Measurements from ENCODE around the gene CKS1B. TPM values are rescaled to one million over a fixed set of nuclear protein-coding genes. Genes with fewer than 3 reads are reported as not detected.
A peak's percentile ranks its signal among the peaks of the same experiment; 100 is the strongest.
"Not testable (repeated sequence)": the region's sequence is repeated elsewhere in the genome, so short reads cannot be mapped to it uniquely, and the experiment has no call there.

Gene CKS1B
- total RNA-seq, 2 experiments from 2014 or later = 151 to 162 TPM

DNA sequence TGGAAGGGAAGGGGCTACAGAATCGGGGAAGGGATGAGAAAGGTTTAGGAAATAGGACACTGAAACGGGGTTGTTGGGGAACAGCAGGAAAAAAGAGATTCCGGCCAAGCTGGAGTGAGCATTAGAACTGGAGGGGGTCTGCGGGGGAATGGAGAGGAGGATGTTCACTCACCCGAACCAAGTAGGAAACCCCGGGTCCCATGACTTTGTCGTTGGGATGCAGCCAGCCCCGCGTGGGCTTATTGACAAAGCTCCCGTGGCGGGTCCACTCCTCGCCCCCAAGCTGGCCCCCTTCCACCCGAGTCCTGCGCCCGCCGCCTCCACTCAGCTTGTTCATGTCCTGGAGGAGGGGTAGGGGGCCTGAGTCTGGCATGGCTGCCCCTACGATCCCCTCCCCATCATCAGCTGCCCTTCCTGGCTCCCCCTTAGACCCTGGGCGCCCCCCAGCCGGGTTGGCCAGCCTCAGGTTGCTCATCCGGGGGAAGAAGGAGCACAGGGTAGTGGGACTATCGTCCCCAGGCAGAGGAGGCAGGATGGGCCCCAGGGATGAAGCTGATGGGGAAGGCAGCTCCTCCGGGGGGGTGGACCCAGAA lies 4.5 kb upstream of the CKS1B start:
- Mint-ChIP-seq H3K4me1 (peaks cover 55% of the 10 kb centered on the region), H3K4me3 (no peak overlapping the region), H3K9me3 (no peaks in the 10 kb centered on the region), H3K27me3 (no peaks in the 10 kb centered on the region), H3K36me3 (ENCODE audit: low read depth) (peaks cover 53% of the 10 kb centered on the region), H3K27ac (no peak overlapping the region)
- no peak for DNase-seq
- ChIA-PET CTCF (interaction anchor here (0.5 to 1.9 kb wide), 5 partner anchors 13 to 74 kb away, joined by 3 to 10 read pairs (median 4); partner anchors contain the start of gene FLAD1), POLR2A (interaction anchor here (0.7 to 3.9 kb wide), 8 partner anchors 9 to 46 kb away, joined by 3 to 34 read pairs (median 7); partner anchors contain the start of genes FLAD1, PBXIP1, PMVK and PYGO2)

DNA sequence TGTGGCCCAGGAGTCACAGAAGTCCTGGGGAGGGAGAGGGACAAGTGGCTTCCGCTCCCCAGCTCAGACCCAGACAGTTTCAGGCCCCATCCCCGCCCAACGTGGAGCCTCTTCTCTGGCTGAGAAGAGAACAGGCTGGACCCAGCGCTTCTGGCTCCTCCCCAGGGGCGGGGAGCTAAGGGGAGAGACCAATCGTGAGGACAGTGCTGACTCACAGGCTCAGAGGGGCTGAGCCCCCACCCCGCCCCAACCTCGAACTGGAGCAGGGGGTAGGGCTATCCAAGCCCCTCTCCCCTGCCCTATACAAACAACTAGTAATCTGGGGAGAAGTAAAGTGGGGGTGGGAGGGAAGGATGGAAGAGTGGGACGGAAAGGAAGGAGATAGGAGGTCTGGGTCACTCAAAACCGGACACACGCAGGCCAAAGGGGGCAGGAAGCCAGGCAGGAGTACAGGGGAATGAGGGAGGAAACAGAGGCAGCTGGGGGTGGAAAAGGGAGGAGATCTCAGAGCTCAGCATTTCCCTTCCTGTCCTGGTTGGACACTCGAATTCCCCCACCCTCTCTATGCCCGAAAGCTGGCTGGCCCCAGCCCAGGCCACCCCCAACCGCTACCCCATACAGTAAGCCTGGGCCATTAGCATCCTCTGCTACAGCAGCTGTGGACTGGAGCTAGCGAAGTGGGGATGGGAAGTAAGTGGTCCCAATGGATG lies 3.7 kb upstream of the CKS1B start, which contains the start of gene SHC1:
SHC1 (minus strand) TSS at position 117 of the 710 bp plus-strand sequence. CDS start 221 bp downstream, outside the sequence.
- H3K4me1 Mint-ChIP-seq = peaks cover 52% of the 10 kb centered on the region

DNA sequence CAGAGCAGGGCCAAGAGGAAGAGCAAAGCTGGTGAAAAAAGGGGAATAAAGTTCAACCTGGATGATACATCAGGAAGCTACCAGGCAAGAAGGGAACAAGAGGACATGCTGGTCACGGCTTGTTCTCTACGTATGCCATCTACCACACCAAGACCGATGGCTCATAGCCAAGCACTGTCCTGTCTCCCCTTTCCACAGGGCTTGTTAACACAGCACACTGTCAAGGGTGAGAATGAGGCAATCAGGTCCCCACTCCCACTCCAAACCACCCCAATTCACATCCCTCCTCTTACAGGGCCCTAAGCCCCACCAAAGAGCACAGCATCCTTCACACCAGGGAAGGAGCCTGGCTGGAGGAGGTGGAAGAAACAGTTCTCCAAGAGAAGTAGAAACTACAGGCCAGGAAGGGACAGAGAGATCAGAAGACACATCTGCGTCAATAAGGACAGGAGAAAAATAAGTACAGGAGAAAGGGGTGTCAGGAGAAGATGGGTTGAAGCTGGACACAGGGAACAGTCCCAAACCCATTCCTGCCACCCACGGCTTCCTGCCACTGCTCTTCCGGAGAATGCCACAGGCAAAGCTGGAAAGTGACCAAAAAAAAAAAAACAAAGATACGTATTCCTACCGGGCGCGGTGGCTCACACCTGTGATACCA lies 3.0 kb upstream of the CKS1B start:
- DNase-seq = no peak
- Mint-ChIP-seq H3K4me1 (peaks cover 52% of the 10 kb centered on the region), H3K9me3 (no peaks in the 10 kb centered on the region), H3K27me3 (no peaks in the 10 kb centered on the region), H3K27ac (peak overlapping the region; percentile 62), H3K36me3 (ENCODE audit: low read depth) (peaks cover 43% of the 10 kb centered on the region), H3K4me3 (peak overlapping the region; percentile 16)
- ChIA-PET POLR2A (interaction anchor here (0.9 to 3.9 kb wide), 6 partner anchors 10 to 45 kb away, joined by 4 to 34 read pairs (median 12); partner anchors contain the start of genes FLAD1, PBXIP1 and PYGO2), CTCF (interaction anchor here (0.6 to 6.4 kb wide), 9 partner anchors 9 to 412 kb away, joined by 3 to 40 read pairs (median 7); partner anchors contain the start of genes PBXIP1 and PYGO2)

More for the DNA sequence above, 3.7 kb upstream of the CKS1B start, which contains the start of gene SHC1:
- Mint-ChIP-seq H3K4me3 (peak within 1 kb of the TSS; percentile 16), H3K9me3 (no peaks in the 10 kb centered on the region), H3K27ac (peak within 1 kb of the TSS; percentile 62), H3K27me3 (no peaks in the 10 kb centered on the region), H3K36me3 (ENCODE audit: low read depth) (peaks cover 46% of the 10 kb centered on the region)
- peak; percentile 44 for DNase-seq
- ChIA-PET POLR2A (interaction anchor here (0.7 to 3.9 kb wide), 7 partner anchors 10 to 45 kb away, joined by 3 to 34 read pairs (median 10); partner anchors contain the start of genes FLAD1, PBXIP1, PMVK and PYGO2), CTCF (interaction anchor here (1.0 to 3.7 kb wide), 8 partner anchors 8 to 411 kb away, joined by 3 to 24 read pairs (median 6); partner anchors contain the start of genes FLAD1, PBXIP1 and PYGO2)

DNA sequence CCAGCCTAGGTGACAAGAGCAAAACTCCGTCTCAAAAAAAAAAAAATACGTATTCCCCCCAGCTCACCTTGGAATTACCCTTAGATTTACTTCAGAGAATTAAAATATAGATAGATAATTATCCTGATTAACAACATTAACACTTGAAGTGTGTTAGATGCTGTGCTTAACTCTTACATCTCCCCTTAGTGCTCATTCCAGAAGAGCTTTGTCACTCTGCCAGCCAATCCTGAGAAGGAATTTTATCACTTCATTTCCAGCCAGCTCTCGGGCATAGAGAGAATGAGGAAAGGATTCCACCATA lies 2.3 kb upstream of the CKS1B start:
- H3K9me3 Mint-ChIP-seq = no peaks in the 10 kb centered on the region
- CTCF ChIA-PET = interaction anchor here (0.6 to 6.4 kb wide), 10 partner anchors 9 to 413 kb away, joined by 3 to 40 read pairs (median 7); partner anchors contain the start of genes ADAM15, FLAD1, PBXIP1 and PYGO2
- DNase-seq = no peak
- H3K4me3 Mint-ChIP-seq = no peak overlapping the region
- POLR2A ChIA-PET = interaction anchor here (0.9 to 3.9 kb wide), 5 partner anchors 8 to 44 kb away, joined by 4 to 34 read pairs (median 10); partner anchors contain the start of genes FLAD1, PBXIP1 and PYGO2
- no peaks in the 10 kb centered on the region for H3K27me3 Mint-ChIP-seq
- peaks cover 51% of the 10 kb centered on the region for H3K4me1 Mint-ChIP-seq
- H3K36me3 Mint-ChIP-seq (ENCODE audit: low read depth) = peaks cover 39% of the 10 kb centered on the region
- H3K27ac Mint-ChIP-seq = no peak overlapping the region

GRCh38 chr1:154972517-154973343 lies 1.8 kb upstream of the CKS1B start:
- POLR2A ChIA-PET = interaction anchor here (0.7 to 5.1 kb wide), 19 partner anchors 8 to 367 kb away, joined by 3 to 62 read pairs (median 12); partner anchors contain the start of genes FLAD1, LENEP, PBXIP1 and PYGO2
- CTCF ChIA-PET = interaction anchor here (0.6 to 6.4 kb wide), 14 partner anchors 10 to 303 kb away, joined by 3 to 40 read pairs (median 5); partner anchors contain the start of genes ADAM15, FLAD1, KRTCAP2 and PYGO2
- no peaks in the 10 kb centered on the region for H3K9me3 Mint-ChIP-seq
- no peak overlapping the region for H3K4me3 Mint-ChIP-seq
- no peaks in the 10 kb centered on the region for H3K27me3 Mint-ChIP-seq
- peaks cover 50% of the 10 kb centered on the region for H3K4me1 Mint-ChIP-seq
- peaks cover 39% of the 10 kb centered on the region for H3K36me3 Mint-ChIP-seq (ENCODE audit: low read depth)
- DNase-seq = no peak
- no peak overlapping the region for H3K27ac Mint-ChIP-seq

GRCh38 chr1:154973344-154974101 lies 958 bp upstream of the CKS1B start:
- Mint-ChIP-seq H3K9me3 (no peaks in the 10 kb centered on the region), H3K27me3 (no peaks in the 10 kb centered on the region)

GRCh38 chr1:154974808-154975408 lies 427 bp downstream of the CKS1B start:
- Mint-ChIP-seq H3K27ac (no peak overlapping the region), H3K27me3 (no peaks in the 10 kb centered on the region), H3K36me3 (ENCODE audit: low read depth) (peaks cover 39% of the 10 kb centered on the region), H3K9me3 (no peaks in the 10 kb centered on the region), H3K4me3 (no peak overlapping the region), H3K4me1 (peaks cover 43% of the 10 kb centered on the region)
- ChIA-PET CTCF (interaction anchor here (0.9 to 6.4 kb wide), 4 partner anchors 12 to 42 kb away, joined by 5 to 40 read pairs (median 21); partner anchors contain the start of genes PBXIP1 and PYGO2), POLR2A (interaction anchor here (0.6 to 5.1 kb wide), 27 partner anchors 8 to 368 kb away, joined by 3 to 62 read pairs (median 7); partner anchors contain the start of genes ADAM15, FLAD1, LENEP and PBXIP1)
- DNase-seq = peak; percentile 96

More at GRCh38 chr1:154973344-154974101, 958 bp upstream of the CKS1B start:
- peaks cover 47% of the 10 kb centered on the region for H3K4me1 Mint-ChIP-seq
- H3K36me3 Mint-ChIP-seq (ENCODE audit: low read depth) = peaks cover 40% of the 10 kb centered on the region
- DNase-seq = peak; percentile 96
- no peak overlapping the region for H3K27ac Mint-ChIP-seq
- no peak overlapping the region for H3K4me3 Mint-ChIP-seq
- CTCF ChIA-PET = interaction anchor here (0.6 to 6.4 kb wide), 17 partner anchors 10 to 304 kb away, joined by 3 to 40 read pairs (median 4); partner anchors contain the start of genes ADAM15, FLAD1, KRTCAP2 and PYGO2
- POLR2A ChIA-PET = interaction anchor here (0.7 to 5.1 kb wide), 26 partner anchors 9 to 368 kb away, joined by 3 to 62 read pairs (median 8); partner anchors contain the start of genes ADAM15, FLAD1, LENEP and PBXIP1

- ChIA-PET POLR2A (interaction anchor here (0.6 to 5.1 kb wide), 21 partner anchors 8 to 369 kb away, joined by 3 to 62 read pairs (median 12); partner anchors contain the start of genes FLAD1, LENEP, PBXIP1 and PMVK), CTCF (interaction anchor here (0.9 to 6.4 kb wide), 4 partner anchors 19 to 41 kb away, joined by 4 to 40 read pairs (median 12); partner anchors contain the start of genes PBXIP1 and PMVK)
- peaks cover 40% of the 10 kb centered on the region for H3K4me1 Mint-ChIP-seq
- peaks cover 41% of the 10 kb centered on the region for H3K36me3 Mint-ChIP-seq (ENCODE audit: low read depth)
- H3K27me3 Mint-ChIP-seq = no peaks in the 10 kb centered on the region
- H3K27ac Mint-ChIP-seq = no peak overlapping the region
- DNase-seq = peak; percentile 67
- no peaks in the 10 kb centered on the region for H3K9me3 Mint-ChIP-seq
- no peak overlapping the region for H3K4me3 Mint-ChIP-seq
Measured at GRCh38 chr1:154975409-154976059, 1.1 kb downstream of the CKS1B start.

- H3K27me3 Mint-ChIP-seq, H3K9me3 Mint-ChIP-seq, DNase-seq: not testable (repeated sequence)
- Mint-ChIP-seq H3K4me3 (peak overlapping the region; percentile 6), H3K36me3 (ENCODE audit: low read depth) (peaks cover 36% of the 10 kb centered on the region), H3K4me1 (peaks cover 23% of the 10 kb centered on the region), H3K27ac (peak overlapping the region; percentile 22)
- ChIA-PET POLR2A (interaction anchor here (1.2 to 4.8 kb wide), 3 partner anchors 9 to 17 kb away, joined by 3 to 62 read pairs (median 3); partner anchors contain the start of gene PYGO2), CTCF (interaction anchor here (2.5 to 6.4 kb wide), 2 partner anchors 22 to 39 kb away, joined by 12 to 40 read pairs; no protein-coding TSS in a partner anchor)
Measured at GRCh38 chr1:154977762-154978161, 3.3 kb downstream of the CKS1B start.

- Mint-ChIP-seq H3K27ac (no peak overlapping the region), H3K9me3 (no peaks in the 10 kb centered on the region), H3K27me3 (no peaks in the 10 kb centered on the region), H3K4me1 (peaks cover 19% of the 10 kb centered on the region), H3K4me3 (no peak overlapping the region), H3K36me3 (ENCODE audit: low read depth) (peaks cover 34% of the 10 kb centered on the region)
- POLR2A ChIA-PET = interaction anchor here (1.2 to 1.9 kb wide), 2 partner anchors 16 to 26 kb away, joined by 3 to 4 read pairs; no protein-coding TSS in a partner anchor
- no peak for DNase-seq
- CTCF ChIA-PET = interaction anchor here (0.9 to 2.5 kb wide), 2 partner anchors 21 to 106 kb away, joined by 3 to 12 read pairs; no protein-coding TSS in a partner anchor
Measured at GRCh38 chr1:154978360-154978759, 3.9 kb downstream of the CKS1B start.
